8988T (cell line): ENCODE measurements around the gene LZTS3.
"Not testable (repeated sequence)": the region's sequence is repeated elsewhere in the genome, so short reads cannot be mapped to it uniquely, and the experiment has no call there.

Source experiments
- DNase-seq: peaks from one replicate; pipeline ENCODE4 v3.0.0; 2011

LZTS3 gene

DNA sequence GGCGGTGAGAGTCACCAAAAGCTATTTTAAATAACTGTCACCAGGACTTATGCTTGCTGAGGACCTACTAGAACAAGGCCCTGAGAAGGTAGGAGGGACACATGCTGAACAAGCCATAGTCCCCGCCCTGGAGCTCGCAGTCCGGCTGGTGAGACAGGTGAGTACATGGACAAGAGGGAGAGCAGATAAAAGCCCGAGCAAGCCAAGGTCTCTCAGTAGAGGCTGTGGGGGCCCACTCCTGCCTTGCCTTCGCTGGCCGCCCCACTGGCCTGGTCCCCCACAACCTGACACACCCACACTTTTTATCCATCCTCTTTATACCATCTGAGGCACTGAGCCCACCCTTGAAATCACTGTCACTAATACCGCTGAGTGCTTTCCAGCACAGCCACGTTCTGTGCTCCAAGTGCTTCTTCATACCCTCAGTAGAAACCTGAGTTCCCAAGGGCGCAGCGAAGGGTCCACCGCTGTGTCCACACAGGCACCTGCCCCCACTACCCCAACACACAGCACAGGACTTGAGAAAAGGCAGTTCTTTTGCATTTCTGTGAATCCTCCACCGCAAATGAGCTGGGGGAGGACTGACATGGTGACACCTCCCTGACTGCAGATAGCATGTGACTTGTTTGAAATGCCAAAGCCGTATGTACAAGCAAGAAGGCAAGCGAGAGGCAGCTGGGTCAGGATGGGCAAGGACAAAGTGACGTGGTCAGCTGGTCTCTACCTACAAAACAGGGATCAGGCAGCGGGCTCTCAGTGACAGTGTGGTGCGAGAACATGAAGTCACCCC lies 19.1 kb upstream of the LZTS3 start:
- DNase-seq = no peak

DNA sequence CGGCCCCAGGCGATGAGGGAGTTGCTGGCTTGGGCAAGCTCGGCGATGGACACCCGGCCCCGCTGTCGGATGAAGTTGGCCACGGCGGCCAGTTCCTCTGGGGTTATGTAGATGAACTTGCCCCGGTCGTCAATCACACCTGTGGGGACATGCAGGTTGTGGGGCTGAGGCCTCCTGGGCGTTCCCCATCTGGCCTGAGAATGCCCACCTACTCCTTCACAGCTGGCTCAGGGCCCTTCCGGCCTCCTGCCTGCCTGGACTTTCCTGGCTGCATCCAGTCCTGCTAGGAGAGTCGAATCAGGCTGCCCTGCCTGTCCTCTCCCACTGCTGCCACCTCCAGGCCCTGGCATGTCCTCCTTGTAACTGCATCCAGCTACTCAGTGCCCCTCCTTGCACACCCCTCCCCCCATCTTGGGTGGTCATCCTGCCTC lies 17.3 kb upstream of the LZTS3 start:
- no peak for DNase-seq

DNA sequence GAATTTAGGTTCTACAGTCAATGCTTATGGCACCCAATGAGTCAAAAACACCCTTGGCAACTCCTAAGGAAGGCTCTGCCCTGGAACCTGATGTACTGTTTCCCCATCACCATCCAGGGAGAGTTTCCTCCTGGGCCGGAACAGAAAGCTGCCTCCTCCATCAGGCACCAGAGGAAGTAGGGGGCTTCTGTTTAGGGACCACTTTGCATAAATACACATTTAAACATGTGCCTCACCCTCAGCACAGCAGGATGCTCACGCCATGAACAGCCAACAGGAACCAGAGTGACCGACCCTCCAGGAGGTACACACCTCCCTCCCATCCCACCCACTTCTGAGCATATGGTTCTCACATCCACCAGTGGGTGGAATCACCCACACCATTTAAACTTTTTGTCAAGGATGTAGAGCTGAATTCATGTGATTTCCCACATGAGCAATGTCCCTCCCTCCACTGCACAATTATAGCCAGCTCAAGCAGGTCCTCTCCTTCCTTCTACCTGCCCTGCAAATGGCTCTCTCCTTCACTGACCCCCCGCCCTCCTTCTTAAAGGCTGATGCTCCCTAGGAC lies 16.3 kb upstream of the LZTS3 start:
- DNase-seq = no peak

DNA sequence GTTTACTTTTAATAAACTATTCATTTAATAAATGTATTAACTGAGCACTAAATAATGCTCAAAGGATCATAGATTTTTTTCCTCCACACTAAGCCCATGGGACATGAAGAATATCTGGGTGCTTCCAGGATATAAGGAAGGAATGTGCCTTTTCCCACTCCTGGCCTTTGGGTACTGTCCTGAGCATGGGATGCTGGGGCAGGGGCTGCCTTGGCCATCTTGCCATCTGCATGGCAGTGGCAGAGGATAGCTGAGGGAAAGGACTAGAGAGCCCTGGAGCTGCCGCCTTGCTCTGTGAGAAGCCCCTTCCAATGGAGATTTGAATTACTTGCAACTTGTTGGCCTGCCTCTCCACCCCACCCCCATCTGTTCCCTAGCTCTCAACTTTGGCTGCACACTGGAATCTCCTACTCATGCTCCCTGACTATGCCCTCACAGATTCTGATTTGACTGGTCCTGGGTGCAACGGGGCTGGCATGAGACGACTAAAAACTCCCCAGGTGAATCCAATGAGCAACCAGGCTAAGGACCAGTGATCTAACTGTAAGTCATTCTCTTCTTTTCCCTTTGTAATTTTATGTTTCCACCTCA lies 15.6 kb upstream of the LZTS3 start:
- no peak for DNase-seq

DNA sequence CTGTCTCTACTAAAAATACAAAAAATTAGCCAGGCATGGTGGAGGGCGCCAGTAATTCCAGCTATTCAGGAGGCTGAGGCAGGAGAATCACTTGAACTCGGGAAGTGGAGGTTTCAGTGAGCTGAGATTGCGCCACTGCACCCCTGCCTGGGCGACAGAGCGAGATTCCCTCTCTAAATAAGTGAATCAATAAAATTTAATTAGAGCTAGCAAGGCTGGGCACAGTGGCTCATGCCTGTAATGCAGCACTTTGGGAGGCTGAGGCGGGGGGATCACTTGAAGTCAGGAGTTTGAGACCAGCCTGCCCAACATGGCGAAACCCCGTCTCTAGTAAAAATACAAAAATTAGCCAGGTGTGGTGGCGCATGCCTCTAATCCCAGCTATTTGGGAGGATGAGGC lies 14.5 kb upstream of the LZTS3 start:
- not testable (repeated sequence) for DNase-seq

DNA sequence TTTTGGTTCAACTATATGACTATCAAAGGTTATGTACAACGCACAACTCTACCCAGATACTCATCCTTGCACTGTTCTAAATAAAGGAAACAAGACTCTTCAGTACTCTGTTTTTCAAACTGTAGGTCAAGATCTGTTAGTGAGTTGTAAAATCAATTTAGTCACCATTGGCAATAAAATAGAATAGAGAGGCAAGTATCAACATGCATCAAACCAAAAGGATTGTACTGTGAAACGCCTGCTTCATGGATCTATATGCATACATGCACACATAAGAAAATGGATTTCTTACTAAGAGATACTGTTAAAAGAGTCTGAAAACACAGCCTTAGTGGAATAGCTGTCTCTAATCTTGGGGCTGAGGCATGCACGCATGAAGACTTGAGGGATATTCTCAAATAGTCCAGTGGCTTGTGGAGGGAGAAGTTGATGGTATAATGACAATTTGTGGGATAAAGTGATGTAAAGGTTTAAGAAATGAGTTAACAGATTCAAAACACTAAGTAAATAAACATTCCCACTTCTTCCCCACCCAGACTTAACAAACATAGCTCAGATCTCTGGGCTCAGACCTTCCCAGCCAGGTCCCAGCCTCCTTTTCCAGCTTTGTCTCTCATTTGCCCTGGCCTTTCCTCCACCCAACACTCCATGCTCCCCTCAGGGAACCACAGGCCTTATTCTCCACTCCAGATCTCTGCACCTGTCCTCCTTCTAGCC lies 10.7 kb upstream of the LZTS3 start:
- no peak for DNase-seq

DNA sequence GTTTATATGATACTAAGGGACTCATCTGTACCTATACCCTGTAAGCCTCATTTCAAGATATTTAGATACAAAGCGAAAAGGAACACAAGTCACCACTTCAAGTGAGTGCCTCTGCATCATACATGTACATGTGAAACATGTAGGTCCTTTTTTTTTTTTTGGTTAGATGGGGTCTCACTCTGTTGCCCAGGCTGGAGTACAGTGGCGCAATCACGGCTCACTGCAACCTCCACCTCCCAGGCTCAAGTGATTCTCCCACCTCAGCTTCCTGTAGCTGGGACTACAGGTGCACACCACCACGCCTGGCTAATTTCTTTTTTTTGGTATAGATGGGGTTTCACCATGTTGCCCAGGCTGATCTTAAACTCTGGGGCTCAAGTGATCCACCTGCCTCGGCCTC lies 9.1 kb upstream of the LZTS3 start:
- DNase-seq = not testable (repeated sequence)

DNA sequence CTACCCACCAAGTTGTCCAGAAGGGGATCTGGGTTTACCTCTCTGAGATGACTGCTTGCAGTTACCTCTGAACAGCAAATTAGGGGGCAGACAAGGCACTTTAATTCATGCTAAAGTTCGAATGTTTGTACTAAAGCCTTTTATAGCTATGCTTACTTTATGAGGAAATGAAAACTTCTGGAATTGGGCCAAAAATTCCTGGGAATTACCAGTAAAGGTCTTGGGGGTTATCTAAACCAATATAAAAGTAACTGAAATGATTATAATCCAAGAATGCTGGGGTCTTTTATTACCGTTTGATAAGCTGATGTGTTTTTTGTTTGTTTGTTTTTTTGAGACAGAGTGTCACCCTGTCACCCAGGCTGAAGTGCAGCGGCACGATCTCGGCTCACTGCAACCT lies 7.9 kb upstream of the LZTS3 start:
- no peak for DNase-seq

DNA sequence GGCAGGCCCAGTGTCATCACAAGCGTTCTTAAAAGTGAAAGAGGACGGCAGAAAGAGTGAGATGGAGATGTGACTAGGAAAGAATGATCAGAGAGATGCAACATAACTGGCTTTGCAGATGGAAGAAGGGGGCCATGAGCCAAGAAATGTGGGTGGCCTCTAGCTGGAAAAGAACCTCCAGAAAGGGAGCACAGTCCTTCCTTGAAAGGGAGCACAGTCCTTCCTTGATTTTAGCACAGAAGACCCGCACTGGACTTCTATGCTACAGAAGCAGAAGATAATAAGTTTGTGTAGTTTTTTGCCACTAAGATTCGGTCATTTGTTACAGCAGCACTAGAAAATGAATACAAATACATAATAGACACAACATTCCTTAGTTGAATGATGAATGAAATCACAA lies 7.0 kb upstream of the LZTS3 start:
- no peak for DNase-seq

DNA sequence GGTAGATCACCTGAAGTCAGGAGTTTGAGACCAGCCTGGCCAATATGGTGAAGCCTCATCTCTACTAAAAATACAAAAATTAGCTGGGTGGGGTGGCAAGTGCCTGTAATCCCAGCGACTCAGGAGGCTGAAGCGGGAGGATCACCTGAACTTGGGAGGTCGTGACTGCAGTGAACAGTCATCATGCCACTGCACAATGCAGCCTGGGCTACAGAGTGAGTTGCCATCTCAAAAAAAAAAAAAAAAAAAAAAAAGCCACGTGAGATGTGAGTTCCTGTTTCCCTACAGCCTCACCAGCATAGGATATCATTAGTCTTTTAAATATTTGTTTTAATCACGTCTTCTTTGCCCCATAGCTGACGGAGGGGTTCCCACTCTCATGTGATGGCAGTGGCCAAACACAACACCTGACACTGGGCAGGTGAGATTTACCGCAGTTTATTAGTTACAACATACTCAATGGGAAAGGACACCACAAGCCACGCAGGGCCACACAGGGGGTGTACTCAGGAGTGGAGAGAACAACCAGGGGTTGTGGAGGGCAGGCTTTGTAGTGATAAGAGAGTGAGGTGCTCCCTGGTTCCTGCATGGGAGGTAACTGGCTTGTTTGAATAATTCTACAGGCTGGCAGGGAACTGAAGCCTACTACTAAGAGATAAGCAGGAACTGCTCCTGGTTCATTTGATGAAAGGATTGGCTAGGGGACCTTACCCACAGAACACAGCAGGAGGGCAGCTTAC lies 4.6 kb upstream of the LZTS3 start:
- no peak for DNase-seq

DNA sequence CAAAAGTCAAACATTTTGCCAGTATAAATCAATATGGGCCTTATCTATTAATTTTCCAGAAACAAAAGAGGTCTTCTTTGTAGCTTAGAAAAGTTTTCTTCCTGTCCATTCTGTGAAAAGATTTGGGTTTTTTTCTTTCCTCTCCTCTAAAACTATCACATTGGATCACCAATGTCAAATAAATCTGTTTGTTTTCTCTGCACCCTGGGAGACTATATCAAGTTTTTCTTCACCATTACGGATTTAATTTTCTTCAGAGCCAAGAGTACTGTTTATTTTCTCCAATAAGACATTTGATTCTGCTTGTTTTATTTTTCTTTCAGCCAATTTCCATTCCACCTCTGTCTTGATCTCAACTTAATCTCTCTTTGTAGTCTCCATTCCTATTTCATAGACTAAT lies 1.9 kb upstream of the LZTS3 start:
- DNase-seq = no peak

DNA sequence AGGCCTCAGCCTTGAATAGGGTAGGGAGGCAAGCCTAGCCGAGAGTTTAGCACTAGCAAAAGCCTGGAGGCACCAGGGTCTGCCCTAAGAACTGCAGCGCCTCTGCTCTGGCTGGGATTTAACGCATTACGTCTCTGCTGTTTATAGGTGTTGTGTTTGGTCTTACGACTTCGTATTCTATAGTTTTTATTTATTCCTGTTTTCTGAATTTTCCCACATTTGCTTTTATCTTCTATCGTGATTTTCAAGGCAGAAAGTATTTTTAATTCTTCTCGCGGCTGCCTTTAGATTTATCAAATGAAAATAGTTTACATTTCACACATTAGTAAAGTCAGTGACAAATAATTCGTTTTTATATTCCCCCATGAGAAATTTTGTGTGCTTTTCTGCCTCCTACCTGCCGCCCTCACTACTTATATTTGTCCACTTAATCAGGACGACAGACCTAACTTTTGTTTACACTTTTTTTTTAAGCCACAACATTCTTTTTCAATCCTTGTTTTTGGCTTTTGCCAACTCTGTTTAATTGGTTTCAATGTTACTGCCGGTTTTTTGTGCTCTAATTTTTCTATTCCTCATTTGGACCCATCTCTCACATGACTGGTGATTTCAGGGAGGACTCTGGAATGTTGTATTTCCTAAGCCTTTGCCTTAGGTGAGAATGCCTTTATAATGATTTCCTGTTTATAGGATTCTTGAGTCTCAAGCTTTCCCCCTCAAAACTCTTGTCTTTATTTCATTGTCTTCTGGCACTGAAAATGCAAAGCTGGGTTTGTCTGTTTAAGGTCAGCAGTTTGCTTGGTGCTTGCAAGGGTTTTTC lies 1.3 kb upstream of the LZTS3 start:
- no peak for DNase-seq

DNA sequence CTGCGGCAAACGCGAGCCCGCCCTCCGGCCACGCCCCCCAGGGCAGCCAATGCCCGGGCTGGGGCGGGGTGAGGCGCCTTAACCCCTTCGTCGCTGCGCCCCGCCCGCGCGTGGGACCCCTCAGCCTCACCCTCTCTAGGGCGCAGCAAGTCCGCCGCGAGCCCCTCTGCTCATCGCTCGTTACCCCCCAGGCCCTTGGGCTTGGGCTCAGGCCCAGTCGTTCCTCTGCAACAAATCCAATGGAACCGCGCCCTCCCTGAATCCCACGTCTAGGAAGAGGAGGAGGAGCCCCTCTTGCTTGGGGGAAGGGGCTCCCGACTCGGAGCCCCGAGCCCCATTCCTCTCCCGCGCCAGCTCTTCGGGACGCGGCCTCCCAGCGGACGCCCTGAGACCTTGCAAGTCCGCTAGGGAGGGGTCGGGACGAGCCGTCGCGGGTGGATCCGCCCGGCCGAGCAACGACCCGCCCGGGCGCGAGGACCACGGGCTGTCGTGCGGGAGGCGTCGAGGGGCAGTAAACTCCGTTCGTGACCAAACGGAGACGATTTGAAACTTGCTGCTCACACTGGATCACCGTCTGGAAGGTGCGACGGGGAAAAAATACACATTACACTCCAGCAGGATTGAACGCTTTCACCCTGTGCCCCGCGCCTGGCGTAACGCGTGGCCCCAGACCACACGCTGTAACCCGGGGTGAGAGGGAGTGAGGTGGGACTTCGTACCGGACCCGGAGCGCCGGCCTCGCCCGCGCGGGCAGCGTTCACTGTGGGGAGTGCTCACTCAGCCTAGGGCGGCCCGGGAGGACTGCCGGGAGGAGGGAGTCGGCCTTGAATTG lies 477 bp upstream of the LZTS3 start:
- DNase-seq = peak; percentile 98

DNA sequence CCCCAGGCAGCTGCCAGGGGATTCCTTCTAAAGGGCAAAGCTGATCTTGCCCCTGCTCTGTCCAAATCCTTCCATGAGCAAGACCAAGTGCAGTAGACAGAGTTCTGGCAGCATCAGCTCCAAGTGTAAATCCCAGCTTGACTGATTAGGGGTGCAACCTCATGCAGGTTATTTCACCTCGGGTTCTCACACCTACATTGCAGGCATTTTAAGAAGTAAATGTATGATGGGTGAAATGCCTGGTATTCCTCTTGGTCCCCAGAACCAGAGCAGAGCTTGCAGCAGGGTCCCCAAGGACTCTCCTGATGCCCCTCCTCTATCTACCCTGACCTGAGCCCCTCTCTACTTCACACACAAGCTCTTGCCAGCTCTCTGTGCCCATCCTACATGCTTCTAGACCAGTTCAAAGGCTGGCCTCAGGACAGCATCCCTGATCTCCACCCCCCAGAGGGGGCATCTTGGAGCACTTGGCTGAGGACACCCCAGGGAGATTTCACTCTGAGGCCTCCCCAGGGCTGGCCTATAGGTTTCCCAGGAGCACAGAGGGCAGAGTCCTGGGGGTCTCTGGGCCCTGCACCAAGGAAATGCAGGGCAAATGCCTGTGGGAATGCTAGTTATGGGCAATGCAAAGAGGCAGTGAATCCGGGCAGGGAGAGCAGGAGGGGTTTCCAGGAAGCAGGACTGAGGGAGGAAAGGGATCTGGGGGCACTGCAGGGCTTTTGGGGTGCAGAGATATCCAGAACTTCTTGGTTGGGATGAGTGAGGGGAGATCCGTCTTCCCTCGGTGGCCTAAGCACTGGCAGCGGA lies 1.0 kb downstream of the LZTS3 start:
- no peak for DNase-seq

DNA sequence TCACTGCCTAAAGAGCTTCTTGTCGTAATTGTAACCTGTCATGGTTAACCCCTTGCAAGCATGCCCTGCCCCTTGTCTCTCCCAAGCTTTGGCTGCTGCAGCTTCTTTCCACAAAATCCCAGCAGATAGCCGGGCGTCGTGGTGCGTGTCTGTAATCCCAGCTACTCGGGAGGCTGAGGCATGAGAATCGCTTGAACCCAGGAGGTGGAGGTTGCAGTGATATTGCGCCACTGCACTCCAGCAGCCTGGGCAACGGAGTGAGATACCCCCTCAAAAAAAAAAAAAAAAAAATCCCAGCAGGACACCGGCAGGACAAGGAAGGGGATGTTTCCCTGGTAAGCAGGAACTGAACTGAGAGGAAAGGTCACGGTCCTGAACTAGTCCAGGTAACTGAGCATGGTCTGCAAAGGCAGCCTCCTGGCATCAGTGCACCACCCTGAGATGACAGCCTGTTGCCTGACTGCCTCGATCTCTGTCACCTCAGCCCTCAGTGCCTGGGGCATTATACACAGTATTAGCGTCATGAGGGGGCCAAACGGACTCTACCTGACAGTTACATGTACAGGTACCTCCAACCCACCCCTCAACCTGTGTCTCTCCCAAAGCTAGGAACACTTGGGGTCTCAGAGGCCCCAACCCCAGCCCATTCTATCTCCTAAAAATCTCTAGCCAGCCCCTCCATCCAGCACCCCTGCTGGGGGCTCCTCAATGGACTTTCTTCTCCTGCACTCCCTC lies 1.8 kb downstream of the LZTS3 start:
- no peak for DNase-seq

DNA sequence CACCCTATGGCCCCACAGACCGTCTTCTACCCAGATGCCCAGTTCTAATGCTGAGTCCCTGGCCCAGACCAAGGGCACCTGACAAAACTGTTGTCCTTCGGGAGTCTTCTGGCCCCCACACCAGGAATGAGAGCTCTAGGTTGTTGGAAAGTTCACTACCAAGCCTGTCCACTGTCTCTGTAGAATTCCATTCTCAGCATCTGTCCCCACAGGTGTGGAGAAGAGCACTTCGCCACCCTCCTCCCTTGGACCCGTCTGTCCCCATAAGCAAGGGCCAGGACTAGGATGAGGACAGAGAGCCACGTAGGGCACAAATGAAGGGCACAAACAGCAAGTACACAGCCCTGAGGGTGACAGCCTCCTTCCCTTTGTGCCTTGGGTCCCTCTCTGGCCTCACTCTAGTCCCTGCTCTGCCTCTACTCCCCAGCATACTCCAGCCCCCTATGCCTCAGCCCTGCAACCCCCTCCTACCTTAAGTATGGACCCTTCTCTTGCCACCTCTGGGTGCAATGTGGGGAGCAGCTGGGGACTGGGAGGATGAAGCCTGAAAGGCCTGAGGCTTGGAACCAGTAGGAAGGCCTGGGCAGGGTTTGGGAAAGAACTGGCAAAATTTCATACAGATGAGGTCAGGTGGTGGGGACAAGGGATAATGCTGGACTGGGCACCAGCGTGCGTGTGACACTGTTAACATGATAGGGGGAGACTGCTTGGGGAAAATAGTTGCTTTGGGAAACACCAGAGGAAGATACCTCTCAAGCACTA lies 4.3 kb downstream of the LZTS3 start:
- DNase-seq = no peak

DNA sequence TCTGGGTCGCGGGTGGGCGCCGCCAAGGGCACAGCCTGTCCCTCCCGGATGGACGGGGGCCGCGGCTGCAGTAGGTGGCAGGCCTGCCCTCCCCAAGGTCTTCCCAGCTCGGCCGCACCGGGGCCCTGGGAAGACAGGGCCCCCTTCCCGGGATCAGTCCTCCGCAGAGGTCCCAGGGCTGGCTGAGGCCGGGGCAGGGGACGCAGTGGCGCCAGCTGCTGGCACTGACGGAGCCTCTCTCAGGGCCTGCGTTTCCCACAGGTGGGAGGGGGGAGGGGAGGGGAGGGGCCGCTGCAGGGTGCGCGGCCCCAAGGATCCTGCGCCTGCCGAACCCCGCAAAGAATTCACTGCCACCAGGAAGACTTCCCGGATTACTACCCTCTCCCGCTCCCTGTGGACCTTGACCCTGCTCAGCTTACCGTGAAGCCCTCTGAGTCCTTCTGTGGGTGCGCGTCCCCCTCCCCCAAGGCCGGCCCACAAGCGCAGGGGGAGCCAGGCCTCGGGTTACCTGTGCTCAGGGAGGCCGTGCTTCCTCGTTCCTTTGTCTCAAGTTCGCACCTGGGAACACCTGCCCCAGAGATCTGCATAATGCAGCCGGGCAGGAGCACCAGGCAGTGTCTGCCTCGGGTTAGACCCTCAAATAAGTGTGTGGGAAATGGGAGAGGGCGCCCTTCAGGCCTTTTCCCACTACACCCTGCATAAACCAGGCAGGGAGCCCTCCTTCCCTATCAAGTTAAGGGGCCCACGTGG lies 5.1 kb downstream of the LZTS3 start:
- no peak for DNase-seq

DNA sequence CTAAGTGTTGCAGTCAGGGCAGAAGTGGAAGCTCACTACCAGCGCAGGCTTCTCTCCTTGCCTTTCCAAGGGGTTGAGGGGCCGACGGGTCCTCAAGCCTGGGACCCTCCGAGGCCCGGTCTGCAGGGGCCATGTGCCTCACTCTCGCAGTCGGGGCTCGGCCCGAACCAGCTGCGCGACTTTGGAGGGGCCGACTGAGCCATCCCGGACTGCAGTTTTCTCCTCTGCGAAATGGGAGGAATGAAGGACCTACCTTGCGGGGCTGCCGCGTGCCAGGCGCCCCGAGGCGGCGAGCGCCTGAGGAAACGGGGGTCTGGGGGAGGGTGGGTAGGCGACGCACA lies 5.6 kb downstream of the LZTS3 start:
- no peak for DNase-seq
